Measurements from ENCODE around the gene ACOX3. TPM values are rescaled to one million over a fixed set of nuclear protein-coding genes. Genes with fewer than 3 reads are reported as not detected.

Gene ACOX3
- total RNA-seq, 1 donor from 2014 or later = 51.6 TPM

DNA sequence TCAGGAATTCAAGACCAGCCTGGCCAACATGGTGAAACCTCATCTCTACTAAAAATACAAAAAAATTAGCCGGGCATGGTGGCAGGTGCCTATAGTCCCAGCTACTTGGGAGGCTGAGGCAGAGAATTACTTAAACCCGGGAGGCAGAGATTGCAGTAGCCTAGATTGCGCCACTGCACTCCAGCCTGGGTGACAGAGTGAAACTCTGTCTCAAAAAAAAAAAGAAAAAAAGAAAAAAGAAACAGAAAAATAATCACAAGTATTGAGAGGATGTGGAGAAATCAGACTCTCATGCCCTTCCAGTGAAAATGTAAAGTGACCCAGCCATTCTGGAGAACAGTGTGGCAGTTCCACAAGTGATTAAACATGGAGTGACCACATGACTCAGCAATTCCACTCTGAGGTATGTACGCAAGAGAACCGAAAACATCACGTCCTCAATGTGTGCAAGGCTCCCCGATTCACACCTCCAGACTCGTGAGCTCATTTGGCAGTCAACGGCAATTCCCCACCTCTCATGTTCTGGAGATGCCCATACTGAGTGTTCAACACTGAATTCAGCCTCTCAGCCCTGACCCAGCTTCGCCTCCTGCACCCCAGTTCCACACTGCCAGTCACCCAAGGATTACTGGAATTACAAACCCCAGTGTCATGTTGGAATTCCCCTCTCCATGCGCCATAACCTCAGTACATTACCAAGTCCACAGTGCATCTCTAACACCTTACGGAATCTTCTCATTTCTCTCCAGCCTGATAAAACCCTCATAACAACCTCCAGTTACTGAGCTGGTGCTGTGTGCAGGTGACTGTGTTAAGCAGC, 21.1 kb downstream of the ACOX3 start:
- Mint-ChIP-seq H3K36me3 (ENCODE audit: low read depth) (peaks cover 13% of the 10 kb centered on the region), H3K27me3 (ENCODE audit: low read depth) (no peaks in the 10 kb centered on the region), H3K4me1 (ENCODE audit: low read depth) (peaks cover 8% of the 10 kb centered on the region), H3K9me3 (ENCODE audit: low read depth) (no peaks in the 10 kb centered on the region), H3K4me3 (ENCODE audit: unreplicated experiment) (no peak overlapping the region), H3K27ac (ENCODE audit: unreplicated experiment) (peak overlapping the region; percentile 17)
- TF ChIP-seq, protein P1, sequence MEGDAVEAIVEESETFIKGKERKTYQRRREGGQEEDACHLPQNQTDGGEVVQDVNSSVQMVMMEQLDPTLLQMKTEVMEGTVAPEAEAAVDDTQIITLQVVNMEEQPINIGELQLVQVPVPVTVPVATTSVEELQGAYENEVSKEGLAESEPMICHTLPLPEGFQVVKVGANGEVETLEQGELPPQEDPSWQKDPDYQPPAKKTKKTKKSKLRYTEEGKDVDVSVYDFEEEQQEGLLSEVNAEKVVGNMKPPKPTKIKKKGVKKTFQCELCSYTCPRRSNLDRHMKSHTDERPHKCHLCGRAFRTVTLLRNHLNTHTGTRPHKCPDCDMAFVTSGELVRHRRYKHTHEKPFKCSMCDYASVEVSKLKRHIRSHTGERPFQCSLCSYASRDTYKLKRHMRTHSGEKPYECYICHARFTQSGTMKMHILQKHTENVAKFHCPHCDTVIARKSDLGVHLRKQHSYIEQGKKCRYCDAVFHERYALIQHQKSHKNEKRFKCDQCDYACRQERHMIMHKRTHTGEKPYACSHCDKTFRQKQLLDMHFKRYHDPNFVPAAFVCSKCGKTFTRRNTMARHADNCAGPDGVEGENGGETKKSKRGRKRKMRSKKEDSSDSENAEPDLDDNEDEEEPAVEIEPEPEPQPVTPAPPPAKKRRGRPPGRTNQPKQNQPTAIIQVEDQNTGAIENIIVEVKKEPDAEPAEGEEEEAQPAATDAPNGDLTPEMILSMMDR (IDR thresholded peaks at IDR 0.05) = no peak
- no peak for DNase-seq (ENCODE audit: low spot score)

DNA sequence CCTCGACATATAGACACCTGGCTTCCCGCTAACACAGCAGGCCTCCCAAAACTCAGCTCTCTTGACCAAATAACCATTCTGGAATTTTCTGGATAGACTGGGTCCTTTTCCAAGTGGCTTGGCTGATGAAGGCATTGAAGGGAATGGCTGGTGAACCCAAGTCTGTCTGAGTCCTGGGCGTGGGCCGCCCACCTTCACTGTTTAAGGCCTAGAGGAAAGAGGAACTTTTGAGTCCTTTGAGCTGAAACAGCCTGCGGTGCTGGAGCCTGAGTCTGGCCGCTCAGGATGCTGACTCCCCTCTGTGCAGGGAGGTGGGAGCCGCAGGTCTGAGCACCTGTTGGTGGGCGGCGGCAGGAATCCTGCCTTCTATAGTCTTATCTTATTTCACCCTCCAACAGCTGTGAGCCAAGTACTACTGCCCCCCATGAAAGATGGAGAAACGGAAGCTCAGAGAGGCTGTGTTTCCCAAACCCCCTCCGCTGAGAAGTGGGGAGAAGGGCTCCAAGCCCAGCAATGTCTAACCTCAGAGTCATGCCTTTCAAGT, 23.4 kb downstream of the ACOX3 start:
- H3K27me3 Mint-ChIP-seq (ENCODE audit: low read depth) = no peaks in the 10 kb centered on the region
- H3K9me3 Mint-ChIP-seq (ENCODE audit: low read depth) = no peaks in the 10 kb centered on the region
- TF ChIP-seq, protein P1 (IDR thresholded peaks at IDR 0.05) = no peak
- H3K27ac Mint-ChIP-seq (ENCODE audit: unreplicated experiment) = no peak overlapping the region
- no peak overlapping the region for H3K4me3 Mint-ChIP-seq (ENCODE audit: unreplicated experiment)
- peaks cover 6% of the 10 kb centered on the region for H3K4me1 Mint-ChIP-seq (ENCODE audit: low read depth)
- peaks cover 22% of the 10 kb centered on the region for H3K36me3 Mint-ChIP-seq (ENCODE audit: low read depth)
- DNase-seq (ENCODE audit: low spot score) = no peak

DNA sequence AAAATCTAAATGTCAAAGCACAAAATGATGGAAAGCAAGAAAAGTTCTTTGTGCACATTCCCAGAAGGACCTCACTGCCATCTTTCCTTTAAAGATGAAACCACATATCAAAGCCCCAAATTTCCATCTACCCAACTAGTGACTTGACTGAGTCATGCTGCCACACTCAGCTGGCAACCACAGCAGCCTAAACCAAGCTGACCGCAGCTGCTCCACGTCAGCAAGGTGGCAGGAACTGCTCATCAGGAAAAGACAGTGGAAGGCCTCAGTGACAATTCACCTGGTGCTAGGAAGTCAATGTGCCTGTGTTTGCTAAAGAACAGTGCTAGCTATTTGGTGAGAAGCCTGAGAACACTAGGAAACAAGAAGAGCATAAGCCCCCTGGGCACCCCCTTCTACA, 26.1 kb downstream of the ACOX3 start:
- Mint-ChIP-seq H3K4me3 (ENCODE audit: unreplicated experiment) (no peak overlapping the region), H3K27ac (ENCODE audit: unreplicated experiment) (no peak overlapping the region), H3K4me1 (ENCODE audit: low read depth) (peaks cover 12% of the 10 kb centered on the region), H3K9me3 (ENCODE audit: low read depth) (no peaks in the 10 kb centered on the region), H3K27me3 (ENCODE audit: low read depth) (no peaks in the 10 kb centered on the region), H3K36me3 (ENCODE audit: low read depth) (peaks cover 31% of the 10 kb centered on the region)
- DNase-seq (ENCODE audit: low spot score) = no peak
- TF ChIP-seq, protein P1 (IDR thresholded peaks at IDR 0.05) = no peak

DNA sequence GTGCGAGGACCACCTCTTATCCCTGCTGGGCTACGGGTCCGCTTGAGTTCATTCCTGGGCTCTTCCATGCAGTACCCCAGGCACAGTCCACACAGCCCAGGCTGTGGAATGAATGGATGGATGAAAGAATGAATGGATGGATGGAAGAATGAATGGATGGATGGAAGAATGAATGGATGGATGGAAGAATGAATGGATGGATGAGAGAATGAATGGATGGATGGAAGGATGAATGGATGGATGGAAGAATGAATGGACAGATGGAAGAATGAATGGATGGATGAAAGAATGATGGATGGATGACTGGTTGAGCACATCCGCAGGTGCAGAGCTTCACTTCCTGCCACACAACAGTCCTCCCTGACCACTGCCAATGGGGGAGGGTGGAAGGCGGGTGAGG, 28.2 kb downstream of the ACOX3 start:
- H3K36me3 Mint-ChIP-seq (ENCODE audit: low read depth) = peaks cover 36% of the 10 kb centered on the region
- no peak for DNase-seq (ENCODE audit: low spot score)
- H3K4me1 Mint-ChIP-seq (ENCODE audit: low read depth) = peaks cover 15% of the 10 kb centered on the region
- no peaks in the 10 kb centered on the region for H3K9me3 Mint-ChIP-seq (ENCODE audit: low read depth)
- H3K27ac Mint-ChIP-seq (ENCODE audit: unreplicated experiment) = no peak overlapping the region
- TF ChIP-seq, protein P1 (IDR thresholded peaks at IDR 0.05) = no peak
- no peaks in the 10 kb centered on the region for H3K27me3 Mint-ChIP-seq (ENCODE audit: low read depth)
- H3K4me3 Mint-ChIP-seq (ENCODE audit: unreplicated experiment) = no peak overlapping the region

DNA sequence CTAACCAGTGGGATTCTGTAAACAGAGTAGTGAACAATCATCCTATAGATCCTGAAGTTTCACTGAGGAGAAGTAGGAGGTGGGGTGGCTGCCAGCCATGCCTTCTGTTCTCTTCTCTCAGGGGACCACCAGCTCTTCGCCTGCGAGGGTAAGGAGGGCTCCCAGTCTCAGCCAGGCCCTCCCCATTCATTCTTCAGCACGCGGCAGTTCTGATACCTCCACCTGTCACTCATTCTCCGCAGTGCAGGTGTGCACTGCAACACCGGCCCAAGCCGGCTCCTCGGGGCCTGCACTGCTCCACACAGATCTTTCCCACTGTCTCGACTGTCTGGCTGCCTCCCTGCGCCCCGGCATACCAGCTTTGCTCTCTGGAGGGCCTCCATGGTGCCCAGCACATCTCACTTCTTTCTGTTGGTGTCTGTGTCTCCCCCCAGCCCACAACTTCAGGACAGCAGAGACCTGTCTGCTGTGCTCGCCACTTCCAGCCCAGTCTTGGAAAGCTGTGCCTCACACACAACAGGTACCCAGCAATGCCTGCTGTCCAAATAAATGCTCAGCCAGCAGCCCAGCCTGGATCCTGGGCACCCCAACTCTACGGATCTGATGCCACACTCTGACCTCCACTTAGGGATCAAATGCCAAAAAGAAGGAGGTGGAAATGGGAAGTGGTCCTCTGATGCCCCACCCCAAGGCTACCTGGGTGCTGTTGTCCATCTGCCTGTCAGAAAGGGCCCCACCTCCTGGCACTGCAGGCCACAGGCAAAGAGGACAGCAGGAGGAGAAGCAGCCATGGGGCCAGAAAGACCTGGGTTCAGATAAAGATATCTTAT, 29.0 kb downstream of the ACOX3 start:
- Mint-ChIP-seq H3K4me3 (ENCODE audit: unreplicated experiment) (no peak overlapping the region), H3K27ac (ENCODE audit: unreplicated experiment) (no peak overlapping the region), H3K9me3 (ENCODE audit: low read depth) (no peaks in the 10 kb centered on the region), H3K36me3 (ENCODE audit: low read depth) (peaks cover 36% of the 10 kb centered on the region), H3K4me1 (ENCODE audit: low read depth) (peaks cover 15% of the 10 kb centered on the region), H3K27me3 (ENCODE audit: low read depth) (no peaks in the 10 kb centered on the region)
- DNase-seq (ENCODE audit: low spot score) = no peak
- TF ChIP-seq, protein P1 (IDR thresholded peaks at IDR 0.05) = no peak

Data from chondrocyte (in vitro differentiated cells).